Measurements from ENCODE around the gene FCGR2B. TPM values are rescaled to one million over a fixed set of nuclear protein-coding genes. Genes with fewer than 3 reads are reported as not detected.
"Not testable (repeated sequence)": the region's sequence is repeated elsewhere in the genome, so short reads cannot be mapped to it uniquely, and the experiment has no call there.

FCGR2B gene
- total and polyA plus RNA-seq, 8 donors: 0.43 to 24.1 (median 0.64) TPM

DNA sequence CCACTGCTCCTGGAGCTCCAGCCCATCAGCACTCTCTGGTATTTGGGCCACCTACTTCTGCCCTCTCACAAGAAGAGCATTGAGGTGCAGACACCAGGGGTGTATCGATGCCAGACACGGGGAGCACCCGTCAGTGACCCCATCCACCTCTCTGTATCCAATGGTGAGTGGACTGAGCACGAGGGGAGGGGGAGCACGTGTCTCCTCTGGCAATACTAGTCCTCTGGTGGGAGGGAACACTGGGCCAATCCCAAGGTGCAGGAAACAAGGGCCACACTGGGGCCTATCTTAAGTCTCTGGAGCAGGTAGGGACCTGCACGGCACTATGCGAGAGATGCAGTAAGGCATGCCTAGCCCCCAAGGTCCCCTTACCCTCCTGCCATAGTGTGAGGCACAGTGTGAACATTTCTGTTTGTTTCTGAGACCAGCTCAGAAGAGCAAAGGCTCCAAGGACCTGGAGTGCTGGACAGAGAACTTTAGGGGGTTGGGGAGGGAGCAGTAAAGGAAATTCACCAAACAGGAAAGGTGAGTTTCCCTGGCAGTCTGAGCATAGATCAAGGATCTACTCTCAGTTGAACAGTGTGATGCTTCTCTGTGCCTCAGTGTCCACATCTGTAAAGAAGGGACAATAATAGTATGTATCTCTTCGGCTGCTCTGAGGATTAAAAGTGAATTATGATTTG, 60.7 kb downstream of the FCGR2B start:
- Histone ChIP-seq H3K27ac (no peak overlapping the region), H3K36me3 (no peaks in the 10 kb centered on the region), H3K27me3 (peaks cover 3 to 79% of the 10 kb centered on the region in 2 donors), H3K4me1 (peaks cover 0 to 31% of the 10 kb centered on the region in 2 donors), H3K9me3 (no peaks in the 10 kb centered on the region), H3K4me3 (no peak overlapping the region)
- intact Hi-C loops (cut with DNase I): no loop called here
- TF ChIP-seq, protein P1, sequence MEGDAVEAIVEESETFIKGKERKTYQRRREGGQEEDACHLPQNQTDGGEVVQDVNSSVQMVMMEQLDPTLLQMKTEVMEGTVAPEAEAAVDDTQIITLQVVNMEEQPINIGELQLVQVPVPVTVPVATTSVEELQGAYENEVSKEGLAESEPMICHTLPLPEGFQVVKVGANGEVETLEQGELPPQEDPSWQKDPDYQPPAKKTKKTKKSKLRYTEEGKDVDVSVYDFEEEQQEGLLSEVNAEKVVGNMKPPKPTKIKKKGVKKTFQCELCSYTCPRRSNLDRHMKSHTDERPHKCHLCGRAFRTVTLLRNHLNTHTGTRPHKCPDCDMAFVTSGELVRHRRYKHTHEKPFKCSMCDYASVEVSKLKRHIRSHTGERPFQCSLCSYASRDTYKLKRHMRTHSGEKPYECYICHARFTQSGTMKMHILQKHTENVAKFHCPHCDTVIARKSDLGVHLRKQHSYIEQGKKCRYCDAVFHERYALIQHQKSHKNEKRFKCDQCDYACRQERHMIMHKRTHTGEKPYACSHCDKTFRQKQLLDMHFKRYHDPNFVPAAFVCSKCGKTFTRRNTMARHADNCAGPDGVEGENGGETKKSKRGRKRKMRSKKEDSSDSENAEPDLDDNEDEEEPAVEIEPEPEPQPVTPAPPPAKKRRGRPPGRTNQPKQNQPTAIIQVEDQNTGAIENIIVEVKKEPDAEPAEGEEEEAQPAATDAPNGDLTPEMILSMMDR (IDR thresholded peaks at IDR 0.05): no peak
- DNase-seq: peak in 1 of 4 donors; percentile 57
- no peak for ATAC-seq

DNA sequence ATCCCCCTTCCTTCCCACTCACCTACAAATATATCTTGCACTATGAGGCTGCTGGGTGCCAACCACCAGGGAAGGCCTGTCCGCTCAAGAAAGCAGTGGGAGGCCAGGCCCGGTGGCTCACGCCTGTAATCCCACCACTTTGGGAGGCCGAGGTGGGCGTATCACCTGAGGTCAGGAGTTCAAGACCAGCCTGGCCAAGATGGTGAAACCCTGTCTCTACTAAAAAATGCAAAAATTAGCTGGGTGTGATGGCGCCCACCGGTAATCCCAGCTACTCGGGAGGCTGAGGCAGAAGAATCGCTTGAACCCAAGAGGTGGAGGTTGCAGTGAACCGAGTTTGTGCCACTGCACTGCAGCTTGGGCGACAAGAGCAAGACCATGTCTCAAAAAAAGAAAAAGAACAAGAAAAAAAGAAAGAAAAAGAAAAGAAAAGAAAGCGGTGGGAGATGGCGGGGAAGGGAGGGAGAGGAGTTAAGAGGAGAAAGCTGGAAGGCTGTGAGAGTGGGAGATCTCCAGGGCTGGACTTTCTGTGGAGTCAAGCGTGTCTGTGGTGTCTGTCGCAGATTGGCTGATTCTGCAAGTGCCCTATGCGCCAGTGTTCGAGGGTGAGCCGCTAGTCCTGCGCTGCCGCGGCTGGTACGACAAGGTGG, 62.4 kb downstream of the FCGR2B start:
- intact Hi-C loops (cut with DNase I); DNase-seq; ATAC-seq; H3K9me3 ChIP-seq; H3K36me3 ChIP-seq: not testable (repeated sequence)
- Histone ChIP-seq H3K4me1 (peaks cover 0 to 31% of the 10 kb centered on the region in 2 donors), H3K27me3 (peaks cover 3 to 90% of the 10 kb centered on the region in 2 donors), H3K27ac (peak overlapping the region in 1 of 2 donors; percentile 85), H3K4me3 (peak overlapping the region; percentile 68 to 75)

DNA sequence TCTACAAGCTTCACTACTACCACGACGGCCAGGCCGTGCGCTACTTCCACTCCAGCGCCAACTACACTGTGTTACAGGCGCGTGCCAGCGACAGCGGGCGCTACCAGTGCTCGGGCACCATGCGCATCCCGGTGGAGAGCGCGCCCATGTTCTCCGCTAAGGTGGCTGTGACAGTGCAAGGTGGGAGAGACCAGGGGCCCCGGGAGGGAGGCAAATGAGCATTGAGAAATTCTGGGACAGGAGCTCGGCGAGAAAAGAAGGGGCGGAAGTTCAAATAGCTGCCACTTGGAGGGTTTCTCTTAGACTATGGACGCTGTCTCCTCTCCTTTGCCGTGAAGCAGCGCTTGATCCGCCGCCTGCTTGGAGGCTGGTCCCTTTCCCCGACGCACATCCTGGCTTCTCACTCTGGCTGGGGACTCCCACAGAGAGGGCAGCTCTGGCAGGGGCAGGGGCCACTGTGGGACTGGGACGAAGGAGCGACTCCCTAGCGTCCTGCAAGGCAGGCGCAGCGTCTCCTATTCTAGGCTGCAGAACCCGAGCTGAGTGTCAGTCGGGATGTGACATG, 63.0 kb downstream of the FCGR2B start:
- intact Hi-C loops (cut with DNase I): no loop called here
- ATAC-seq (peak; percentile 41), DNase-seq (peak; percentile 42 to 87 (median 52))
- H3K27me3 ChIP-seq: peaks cover 3 to 91% of the 10 kb centered on the region in 2 donors
- peak overlapping the region; percentile 68 to 75 for H3K4me3 ChIP-seq
- H3K4me1 ChIP-seq: peaks cover 0 to 31% of the 10 kb centered on the region in 2 donors
- no peaks in the 10 kb centered on the region for H3K36me3 ChIP-seq
- TF ChIP-seq, protein P1 (IDR thresholded peaks at IDR 0.05): peak; percentile 23 to 37
- H3K9me3 ChIP-seq: no peaks in the 10 kb centered on the region
- H3K27ac ChIP-seq: peak overlapping the region; percentile 78 to 85

DNA sequence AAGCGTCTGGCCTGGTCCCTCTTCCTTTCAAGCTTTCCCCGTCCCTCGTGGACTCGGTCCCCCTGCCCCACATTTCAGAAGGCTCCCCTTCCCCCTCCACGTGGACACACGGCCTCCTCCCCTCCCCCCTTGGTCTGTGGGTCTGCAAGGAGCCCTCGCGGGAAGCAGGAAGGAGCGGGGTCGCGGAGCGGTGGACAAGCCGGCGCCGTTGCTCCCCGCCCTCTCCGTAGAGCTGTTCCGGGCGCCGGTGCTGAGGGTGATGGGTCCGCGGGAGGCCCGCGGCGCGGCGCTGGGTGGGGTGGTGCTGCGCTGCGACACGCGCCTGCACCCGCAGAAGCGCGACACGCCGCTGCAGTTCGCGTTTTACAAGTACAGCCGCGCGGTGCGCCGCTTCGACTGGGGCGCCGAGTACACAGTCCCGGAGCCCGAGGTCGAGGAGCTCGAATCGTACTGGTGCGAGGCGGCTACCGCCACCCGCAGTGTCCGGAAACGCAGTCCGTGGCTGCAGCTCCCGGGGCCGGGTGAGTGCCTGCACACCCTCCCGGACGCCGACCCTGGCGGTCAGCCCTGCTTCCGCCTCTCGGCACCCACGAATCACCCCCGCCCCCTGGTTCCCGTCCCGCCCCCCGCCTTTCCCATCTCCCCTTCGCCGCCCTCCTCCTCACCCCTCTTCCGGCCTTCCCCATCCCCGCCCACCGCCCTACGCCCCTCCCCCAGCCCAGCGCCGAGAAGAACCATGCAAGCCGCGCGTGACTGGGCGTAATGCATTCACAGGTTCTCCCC, 63.7 kb downstream of the FCGR2B start:
- no peaks in the 10 kb centered on the region for H3K36me3 ChIP-seq
- no peaks in the 10 kb centered on the region for H3K9me3 ChIP-seq
- peak; percentile 89 for ATAC-seq
- peaks cover 0 to 31% of the 10 kb centered on the region in 2 donors for H3K4me1 ChIP-seq
- intact Hi-C loops (cut with DNase I): no loop called here
- DNase-seq: peak; percentile 77 to 92 (median 89)
- peak overlapping the region; percentile 79 to 85 for H3K27ac ChIP-seq
- TF ChIP-seq, protein P1 (IDR thresholded peaks at IDR 0.05): no peak
- H3K27me3 ChIP-seq: peaks cover 3 to 84% of the 10 kb centered on the region in 2 donors
- H3K4me3 ChIP-seq: peak overlapping the region; percentile 68 to 75

DNA sequence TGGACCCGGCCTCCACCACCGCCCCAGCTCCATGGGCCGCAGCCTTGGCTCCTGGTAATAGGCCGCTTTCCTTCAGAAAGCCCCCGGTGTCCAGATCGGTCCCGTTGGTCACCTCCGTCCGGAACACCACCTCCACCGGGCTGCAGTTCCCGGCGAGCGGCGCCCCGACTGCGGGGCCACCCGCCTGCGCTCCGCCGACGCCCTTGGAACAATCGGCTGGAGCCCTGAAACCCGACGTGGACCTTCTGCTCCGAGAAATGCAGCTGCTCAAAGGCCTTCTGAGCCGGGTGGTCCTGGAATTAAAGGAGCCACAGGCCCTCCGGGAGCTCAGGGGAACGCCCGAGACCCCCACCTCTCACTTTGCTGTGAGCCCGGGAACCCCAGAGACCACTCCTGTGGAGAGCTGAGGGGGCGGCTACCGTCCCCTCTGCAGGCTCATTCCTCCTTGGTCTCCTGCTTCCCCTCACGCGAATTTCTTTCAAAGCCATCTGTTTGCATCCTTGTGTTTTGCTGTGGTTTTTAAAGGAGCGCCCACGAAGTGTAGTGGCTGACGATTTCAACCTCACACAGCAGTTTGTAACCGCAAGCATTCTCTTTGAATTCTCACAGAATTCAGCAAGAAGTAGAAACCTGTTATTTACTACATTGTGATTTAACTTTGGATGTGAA, 64.4 kb downstream of the FCGR2B start:
- peaks cover 3 to 77% of the 10 kb centered on the region in 2 donors for H3K27me3 ChIP-seq
- H3K4me3 ChIP-seq: peak overlapping the region; percentile 68 to 75
- H3K9me3 ChIP-seq: no peaks in the 10 kb centered on the region
- H3K4me1 ChIP-seq: peaks cover 0 to 26% of the 10 kb centered on the region in 2 donors
- intact Hi-C loops (cut with DNase I): no loop called here
- TF ChIP-seq, protein P1 (IDR thresholded peaks at IDR 0.05): no peak
- no peak for DNase-seq
- peak overlapping the region; percentile 79 to 85 for H3K27ac ChIP-seq
- ATAC-seq: peak; percentile 1
- no peaks in the 10 kb centered on the region for H3K36me3 ChIP-seq
